SH-SY5Y (cell line): ENCODE measurements around the gene SUN2.

Experiments
- GATA2 ChIP-seq: IDR thresholded peaks from 2 replicates; pipeline ENCODE4 v1.6.1; 2011; ENCODE audit warnings: mild to moderate bottlenecking, low read depth, low read length
- GATA3 ChIP-seq: IDR thresholded peaks from 2 replicates; pipeline ENCODE4 v1.6.1; 2011; ENCODE audit warnings: low read depth, mild to moderate bottlenecking, low read length, moderate library complexity

GRCh38 chr22:38715852-38716251 lies 39.9 kb downstream of the SUN2 start:
- TF ChIP-seq GATA2: no peak
- no peak for TF ChIP-seq GATA3
